Uterus (tissue), 4 donors: ENCODE data around the gene ELL2. TPM values are rescaled to one million over a fixed set of nuclear protein-coding genes. Genes with fewer than 3 reads are reported as not detected.

Source experiments
- DNase-seq, 2 donors: peaks; one replicate each; pipeline ENCODE4 v3.0.0-alpha.2; 2019 to 2020
- H3K27ac ChIP-seq, 2 donors: fragments of 200-600 bp; sonication (generic); 1 replicate in 1 of 2; 2 replicates in 1 of 2; pipeline ENCODE4 v1.5.1; 2016 to 2018
- H3K27me3 ChIP-seq, 2 donors: fragments of 200-600 bp; sonication (generic); one replicate each; pipeline ENCODE4 v1.5.1; 2018 to 2019; ENCODE audit warnings: control low read depth in 1 of 2
- H3K36me3 ChIP-seq, 2 donors: fragments of 200-600 bp; sonication (generic); one replicate each; pipeline ENCODE4 v1.5.1; 2019; ENCODE audit warnings: control low read depth in 1 of 2
- H3K4me1 ChIP-seq, 2 donors: fragments of 200-600 bp; sonication (generic); one replicate each; pipeline ENCODE4 v1.5.1; 2018 to 2019; ENCODE audit warnings: control low read depth in 1 of 2
- H3K4me3 ChIP-seq, 2 donors: fragments of 200-600 bp; sonication (generic); 1 replicate in 1 of 2; 2 replicates in 1 of 2; pipeline ENCODE4 v1.5.1; 2018 to 2019; ENCODE audit warnings: mild to moderate bottlenecking in 1 of 2
- H3K9me3 ChIP-seq, 2 donors: fragments of 200-600 bp; sonication (generic); one replicate each; pipeline ENCODE4 v1.5.1; 2019; ENCODE audit warnings: control low read depth in 1 of 2
- CTCF ChIP-seq, 4 experiments: fragments of 200-600 bp in 2 of 4; fragments of 450-650 bp in 2 of 4; sonication (generic) in 2 of 4; IDR thresholded peaks; one replicate each; pipeline ENCODE4 v1.5.1; 2016 to 2019; ENCODE audit warnings: antibody characterized with exemption in 4 of 4, mild to moderate bottlenecking in 2 of 4, moderate library complexity in 1 of 4
- POLR2A ChIP-seq, 2 donors: fragments of 450-650 bp; IDR thresholded peaks; one replicate each; pipeline ENCODE4 v1.6.1; 2016; ENCODE audit warnings: antibody characterized with exemption in 2 of 2, mild to moderate bottlenecking in 1 of 2, moderate library complexity in 1 of 2
- intact Hi-C: fragments of 100-400 bp; cut with DNase I; formaldehyde crosslinking; loops from one replicate; pipeline ENCODE4 v1.15.1; 2023; ENCODE audit warnings: low total_unique reads
- total RNA-seq, 4 donors: library from RNA; depleted of rRNA in 3 of 4; stranded (reverse); fragments of >200 nt in 3 of 4; gene quantifications; one replicate each; pipeline versions ENCODE4 v1.1.0 to v1.2.4, GENCODE V29; 2014 to 2023
- donor health status: DM: yes; HTN: yes; CAD: no.

The ELL2 gene
- total RNA-seq, 4 donors from 2014 or later, result 2.3 to 53.2 (median 16.0) TPM

GRCh38 chr5:95858661-95859595 is 102.7 kb downstream of the ELL2 start:
- peak overlapping the region in 1 of 2 donors; percentile 13 for H3K4me3 ChIP-seq
- no peaks in the 10 kb centered on the region for H3K27me3 ChIP-seq
- no peaks in the 10 kb centered on the region for H3K36me3 ChIP-seq
- H3K9me3 ChIP-seq, result no peaks in the 10 kb centered on the region
- DNase-seq, result peak; percentile 85 to 89
- H3K27ac ChIP-seq, result peak overlapping the region; percentile 79 to 83
- intact Hi-C loops, result loop anchor here (5.0 kb wide), 1 partner anchor 478 kb away; no protein-coding TSS in a partner anchor
- TF ChIP-seq POLR2A (IDR thresholded peaks at IDR 0.05) (peak in 1 of 2 donors; percentile 43), CTCF (IDR thresholded peaks at IDR 0.05) (peak; percentile 94 to 97 (median 96))
- H3K4me1 ChIP-seq, result peaks cover 0 to 8% of the 10 kb centered on the region in 2 donors

GRCh38 chr5:95858023-95858461 is 103.6 kb downstream of the ELL2 start:
- H3K27me3 ChIP-seq, result no peaks in the 10 kb centered on the region
- H3K27ac ChIP-seq, result peak overlapping the region; percentile 79 to 83
- intact Hi-C loops, result loop anchor here (5.0 kb wide), 1 partner anchor 479 kb away; no protein-coding TSS in a partner anchor
- peak; percentile 32 to 45 for DNase-seq
- H3K9me3 ChIP-seq, result no peaks in the 10 kb centered on the region
- H3K36me3 ChIP-seq, result no peaks in the 10 kb centered on the region
- no peak overlapping the region for H3K4me3 ChIP-seq
- peaks cover 0 to 8% of the 10 kb centered on the region in 2 donors for H3K4me1 ChIP-seq
- TF ChIP-seq POLR2A (IDR thresholded peaks at IDR 0.05), result no peak
- no peak for TF ChIP-seq CTCF (IDR thresholded peaks at IDR 0.05)

GRCh38 chr5:95857185-95857945 is 104.3 kb downstream of the ELL2 start:
- Histone ChIP-seq H3K4me1 (peaks cover 0 to 8% of the 10 kb centered on the region in 2 donors), H3K27me3 (no peaks in the 10 kb centered on the region), H3K36me3 (no peaks in the 10 kb centered on the region), H3K4me3 (no peak overlapping the region), H3K9me3 (no peaks in the 10 kb centered on the region), H3K27ac (peak overlapping the region; percentile 79 to 83)
- peak in 1 of 4 experiments; percentile 6 for TF ChIP-seq CTCF (IDR thresholded peaks at IDR 0.05)
- no peak for TF ChIP-seq POLR2A (IDR thresholded peaks at IDR 0.05)
- peak; percentile 74 to 86 for DNase-seq
- intact Hi-C loops, result loop anchor here (5.0 kb wide), 1 partner anchor 480 kb away; no protein-coding TSS in a partner anchor

DNA sequence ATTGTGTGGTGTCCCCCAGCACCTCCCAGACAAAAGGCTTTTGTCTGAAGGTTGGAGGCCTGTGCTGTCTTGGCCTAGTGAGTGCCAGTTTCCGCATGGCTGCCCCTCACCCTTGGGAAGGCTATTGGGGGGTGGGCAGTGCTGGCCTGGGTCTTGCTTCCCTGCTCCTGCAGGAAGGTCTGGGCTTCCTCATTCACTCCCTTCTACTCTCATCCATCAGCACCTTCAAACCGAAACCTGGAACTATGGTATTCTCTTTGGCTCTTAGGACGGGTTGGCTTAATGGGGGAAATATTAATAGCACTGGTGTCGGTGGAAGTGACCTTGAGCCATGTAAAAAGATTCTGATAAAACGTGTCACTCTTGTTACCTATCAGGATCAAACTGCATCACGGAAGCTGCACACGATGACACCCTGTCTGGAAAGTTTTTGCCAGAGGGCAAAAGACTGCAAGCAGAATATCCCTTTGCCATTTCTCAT is 105.1 kb downstream of the ELL2 start:
- Histone ChIP-seq H3K27me3 (no peaks in the 10 kb centered on the region), H3K36me3 (no peaks in the 10 kb centered on the region), H3K9me3 (no peaks in the 10 kb centered on the region), H3K4me1 (peaks cover 0 to 4% of the 10 kb centered on the region in 2 donors), H3K4me3 (no peak overlapping the region), H3K27ac (peak overlapping the region; percentile 79 to 83)
- intact Hi-C loops, result loop anchor here (5.0 kb wide), 1 partner anchor 481 kb away; no protein-coding TSS in a partner anchor
- DNase-seq, result no peak
- no peak for TF ChIP-seq CTCF (IDR thresholded peaks at IDR 0.05)
- no peak for TF ChIP-seq POLR2A (IDR thresholded peaks at IDR 0.05)
